Germinal center (tissue), 1 donor: ENCODE measurements around the gene UBE2QL1.

ENCODE experiments used
- DNase-seq: peaks from one replicate; pipeline ENCODE4 v3.0.0; 2012; ENCODE audit warnings: mixed read lengths, low spot score

The UBE2QL1 gene

DNA sequence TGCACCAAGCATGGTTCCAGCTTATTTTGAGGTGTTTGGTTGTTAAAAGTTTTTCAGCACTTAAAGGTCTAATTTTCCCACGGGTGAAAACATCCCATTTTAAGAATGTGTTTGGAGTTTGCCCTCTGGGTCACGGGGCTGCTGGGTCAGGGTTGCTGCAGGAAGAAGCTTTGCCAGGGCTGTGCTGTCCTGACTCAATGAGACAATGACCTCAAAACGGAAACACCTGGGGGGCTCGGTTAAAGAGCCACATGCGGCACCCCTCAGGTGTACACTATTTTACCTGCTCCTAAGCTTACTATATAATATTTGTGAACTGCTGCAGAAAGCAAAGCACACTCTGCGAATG lies 27.6 kb downstream of the UBE2QL1 start:
- no peak for DNase-seq

DNA sequence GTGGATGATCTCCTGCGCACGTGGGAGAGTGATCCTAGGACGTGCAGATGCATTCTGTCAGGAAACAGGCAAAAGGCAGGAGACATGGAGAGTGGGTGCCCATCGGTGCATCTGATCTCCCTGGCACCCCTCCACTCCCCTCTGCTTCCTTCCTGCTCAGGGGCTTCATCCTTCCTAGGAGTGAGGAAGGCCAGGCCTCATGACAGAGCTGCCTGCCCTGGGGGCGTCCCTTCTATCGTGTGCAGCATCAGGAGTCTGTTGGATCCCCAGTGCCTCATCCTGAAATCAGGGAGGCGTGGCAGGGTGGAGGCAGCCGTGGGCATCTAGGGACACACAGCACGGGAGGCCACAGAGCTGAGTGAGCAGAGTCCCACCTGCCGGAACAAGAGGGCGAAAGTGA lies 30.1 kb downstream of the UBE2QL1 start:
- no peak for DNase-seq

DNA sequence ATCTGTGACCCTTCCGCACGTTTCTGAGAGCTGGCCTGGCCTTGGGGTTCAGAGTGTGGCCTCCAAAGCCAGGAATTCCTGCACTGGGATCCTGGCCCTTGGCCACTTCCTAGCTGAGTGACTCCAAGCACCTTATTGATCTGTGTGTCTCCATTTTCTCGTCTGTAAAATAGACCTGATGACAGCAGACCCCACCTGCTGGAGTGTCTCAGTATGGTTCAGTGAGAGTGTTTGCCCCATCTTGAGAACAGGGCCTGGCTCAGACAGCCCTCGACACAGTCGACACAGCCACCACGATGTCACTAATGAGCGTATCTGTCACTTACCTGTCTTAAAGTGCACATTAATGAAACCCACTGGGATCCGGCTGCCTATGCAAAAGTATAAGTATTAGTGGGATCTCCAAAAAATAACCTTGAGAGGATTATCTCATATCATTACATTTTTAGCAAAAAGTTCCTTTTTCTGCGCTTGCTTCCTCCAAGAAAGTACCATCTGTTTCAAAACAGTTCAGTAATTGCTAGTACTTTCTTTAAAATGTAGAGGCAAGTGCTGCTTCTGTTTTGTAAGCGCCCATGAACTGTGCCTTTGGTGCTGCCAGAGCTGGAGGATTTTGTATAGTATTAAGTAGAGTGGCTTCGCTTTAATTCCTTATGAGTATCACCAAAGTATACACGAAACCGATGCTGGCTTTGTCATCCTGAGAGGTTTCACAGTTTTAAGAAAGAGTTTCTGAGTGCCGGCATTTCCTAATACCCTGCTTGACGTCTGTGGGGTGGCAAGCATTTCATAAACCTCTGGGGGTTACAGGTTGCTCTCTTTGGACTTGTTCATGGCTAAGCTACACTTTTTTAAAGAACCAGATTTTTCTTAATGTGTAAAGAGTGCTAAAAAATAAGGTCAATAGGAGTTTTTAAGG lies 31.7 kb downstream of the UBE2QL1 start:
- peak; percentile 32 for DNase-seq

DNA sequence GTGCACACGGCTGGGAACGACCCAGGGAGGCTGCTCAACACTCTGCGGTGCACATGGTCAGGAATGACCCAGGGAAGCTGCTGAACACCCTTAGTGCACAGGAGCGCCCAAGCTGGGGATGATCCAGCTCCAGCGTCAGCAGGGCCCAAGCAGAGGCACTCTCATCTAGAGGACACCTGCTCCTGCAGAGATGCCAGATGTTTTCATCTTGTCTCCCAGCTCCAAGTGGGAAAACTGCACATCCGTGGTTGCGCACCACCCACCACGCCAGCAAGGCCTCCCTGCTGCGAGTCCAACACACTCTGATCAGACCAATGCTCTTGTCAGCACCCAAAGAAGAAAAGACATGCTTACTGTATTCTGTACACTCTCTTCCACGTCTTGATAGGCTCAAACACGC lies 34.1 kb downstream of the UBE2QL1 start:
- no peak for DNase-seq

DNA sequence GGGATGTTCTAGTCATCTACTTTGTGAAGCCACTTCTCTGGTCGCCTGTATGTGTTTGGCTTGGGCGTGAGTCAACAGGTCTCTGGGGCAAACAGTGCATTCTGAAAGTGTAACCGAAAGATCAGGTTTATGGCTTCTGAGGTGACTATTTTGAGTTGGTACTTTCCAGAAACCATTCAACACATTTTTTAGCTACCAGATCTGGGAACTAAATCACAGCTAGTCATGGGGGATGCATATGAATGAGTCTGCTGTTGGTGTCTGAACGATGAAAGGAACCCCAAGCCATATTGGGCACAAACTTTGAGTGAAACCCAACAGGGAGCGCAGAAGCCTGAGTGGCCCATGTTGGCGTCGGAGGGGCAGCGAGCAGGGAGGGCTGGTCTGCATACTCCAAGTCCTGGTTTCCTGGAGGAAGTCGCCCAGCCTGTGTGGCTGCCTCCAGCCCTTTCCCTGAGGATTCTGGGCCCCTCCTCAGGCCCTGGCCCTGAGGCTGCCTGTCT lies 35.3 kb downstream of the UBE2QL1 start:
- DNase-seq, result peak; percentile 34

DNA sequence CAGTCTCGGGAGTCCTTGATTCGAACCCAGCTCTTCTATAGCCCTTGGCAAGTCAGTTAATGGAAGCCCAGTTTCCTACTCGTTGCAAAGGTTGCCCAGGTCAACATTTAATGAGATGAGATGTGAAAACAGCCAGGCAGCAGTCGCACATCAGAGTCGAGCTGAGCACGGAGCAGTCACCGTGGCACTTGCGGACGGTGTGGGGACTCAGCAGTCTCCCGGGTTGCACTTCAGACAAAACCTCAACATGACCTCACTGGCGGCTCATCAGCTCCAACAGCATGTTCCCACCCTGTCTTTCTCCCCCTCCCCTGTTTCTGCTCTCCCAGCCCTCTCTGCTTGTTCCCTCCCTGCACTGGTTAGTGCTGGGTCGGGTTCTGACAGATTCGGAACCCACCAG lies 35.8 kb downstream of the UBE2QL1 start:
- DNase-seq, result no peak

DNA sequence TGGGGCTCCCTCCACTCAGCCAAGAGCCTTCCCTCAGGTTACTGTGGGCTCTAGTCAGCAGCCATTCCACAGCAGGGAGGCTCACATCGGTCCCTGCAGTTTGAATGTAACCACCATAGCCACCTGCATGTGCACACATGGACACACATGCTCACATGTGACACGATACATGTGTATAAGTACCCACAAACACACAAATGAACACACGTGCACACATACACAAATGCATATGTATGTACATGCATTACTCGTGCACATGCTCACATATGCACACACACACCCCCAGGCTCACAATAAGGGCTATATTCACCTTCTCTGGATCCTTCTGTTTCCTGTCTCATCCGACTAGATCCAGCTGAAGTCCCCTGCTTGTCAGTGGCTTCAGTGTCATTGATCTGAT lies 36.2 kb downstream of the UBE2QL1 start:
- no peak for DNase-seq

DNA sequence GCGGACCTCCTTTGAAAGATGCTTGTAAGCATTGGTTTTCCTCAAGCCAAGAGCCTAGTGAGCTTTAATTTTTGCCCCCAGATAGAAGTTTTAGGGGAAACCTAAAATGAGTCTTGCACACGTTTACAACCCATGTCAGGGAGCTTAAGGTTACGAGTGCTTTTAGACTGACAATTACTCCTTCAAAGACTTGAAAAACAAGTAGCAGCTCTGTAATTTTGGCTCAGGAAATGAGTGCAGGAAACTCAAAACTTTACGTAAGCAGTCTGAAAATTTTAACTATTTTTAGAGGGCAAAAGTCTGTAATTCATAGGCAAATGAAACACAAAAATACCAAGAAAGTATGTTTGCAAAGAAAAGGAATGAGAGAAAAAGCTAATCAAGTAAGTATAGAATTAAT lies 36.8 kb downstream of the UBE2QL1 start:
- no peak for DNase-seq

DNA sequence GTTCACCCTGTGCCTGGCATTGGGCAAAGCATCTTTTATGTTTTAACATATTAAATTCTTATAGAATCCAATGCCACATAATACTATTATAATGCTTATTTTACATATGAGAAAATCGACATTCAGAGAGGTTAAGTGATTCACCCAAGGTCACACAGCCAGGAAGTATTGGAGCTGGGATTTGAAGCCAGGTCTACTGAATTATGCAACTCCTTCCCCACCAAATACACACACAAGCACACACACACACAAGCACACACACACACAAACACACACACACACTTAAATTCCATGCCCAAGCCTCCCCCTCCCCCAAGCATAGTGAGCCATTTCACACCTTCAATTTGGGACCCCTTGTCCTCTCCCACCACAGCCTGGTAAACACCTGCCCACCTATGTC lies 37.4 kb downstream of the UBE2QL1 start:
- DNase-seq, result no peak

DNA sequence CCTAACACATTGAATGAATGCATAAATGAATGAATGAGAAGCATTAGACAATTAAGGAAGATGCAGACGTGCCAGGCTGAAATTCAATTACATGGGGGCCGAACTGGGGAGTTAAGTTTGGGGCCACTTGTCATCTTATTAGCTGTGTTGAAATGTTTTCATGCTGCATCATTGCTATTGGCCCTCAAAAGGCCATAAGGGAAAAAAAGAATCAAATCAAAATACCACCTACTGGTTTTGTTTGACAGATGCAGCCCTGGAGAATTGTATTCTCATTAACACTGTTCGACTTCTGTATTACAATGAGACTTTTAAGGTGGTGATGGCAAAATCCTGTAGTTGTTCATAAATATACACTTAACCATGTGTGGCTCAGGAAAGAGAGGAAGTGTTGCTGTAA lies 38.4 kb downstream of the UBE2QL1 start:
- no peak for DNase-seq

DNA sequence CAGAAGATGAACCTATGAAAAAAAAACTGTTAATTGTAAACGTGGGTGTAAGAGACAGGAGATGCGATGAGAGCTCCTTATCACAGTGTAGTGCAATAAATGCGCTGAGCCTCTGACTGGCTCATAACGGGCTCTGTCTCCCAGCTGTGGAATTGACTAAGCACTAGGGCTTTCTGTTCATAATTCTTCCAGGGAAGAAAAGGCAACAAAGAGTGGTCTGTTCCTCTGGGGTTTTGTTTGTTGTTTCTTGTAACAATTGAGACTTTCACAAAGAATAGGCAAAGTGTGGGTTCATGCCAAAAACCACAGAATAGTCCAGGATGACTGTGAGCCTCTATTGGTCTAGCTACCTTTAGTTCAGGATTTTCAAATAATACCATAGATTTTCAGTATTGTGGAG lies 39.4 kb downstream of the UBE2QL1 start:
- no peak for DNase-seq

DNA sequence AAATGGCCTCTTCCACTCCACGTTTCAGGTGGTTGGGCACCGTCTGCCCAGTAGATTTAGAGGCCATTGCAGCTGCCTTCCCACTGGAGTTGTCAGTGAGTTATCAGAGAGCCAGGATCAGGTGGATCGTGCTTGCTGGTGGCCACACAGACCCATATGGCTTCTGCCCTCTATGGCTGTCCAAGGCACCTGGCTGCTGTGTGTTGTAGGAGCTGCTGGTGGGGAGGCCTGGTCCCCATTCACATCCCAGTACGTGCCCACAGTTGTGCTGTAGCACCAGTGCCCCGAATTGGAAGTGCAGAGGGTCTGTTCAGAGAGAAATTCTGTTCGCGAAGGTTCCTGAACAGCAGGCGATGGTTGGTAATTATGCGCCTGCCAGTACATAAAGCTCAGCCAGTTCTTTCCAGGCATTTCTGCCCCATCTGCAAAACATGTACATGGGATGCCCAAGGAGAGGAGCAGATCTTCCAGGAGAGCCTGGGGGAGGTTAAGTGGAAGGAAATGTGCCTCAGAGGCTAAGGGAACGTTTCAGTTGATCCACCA lies 41.1 kb downstream of the UBE2QL1 start:
- DNase-seq, result no peak

DNA sequence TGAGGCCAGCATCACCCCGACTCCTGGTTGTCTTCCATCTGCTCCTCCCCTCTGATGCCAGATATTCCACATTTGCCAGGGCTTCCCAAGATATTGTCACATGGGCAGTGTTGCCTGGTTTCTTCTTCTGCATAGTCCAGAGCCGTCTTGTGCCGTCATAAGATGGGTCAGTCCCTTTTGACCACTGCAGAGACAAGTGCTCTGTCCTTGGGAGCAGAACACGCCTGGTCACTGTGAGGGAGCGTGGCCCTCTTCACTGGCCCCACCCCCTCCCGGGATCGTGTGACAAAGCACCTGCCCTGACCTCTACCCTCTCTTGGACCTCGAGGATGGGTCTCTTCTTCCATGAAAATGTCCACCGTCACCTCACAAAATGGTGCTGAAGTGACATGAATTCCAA lies 41.6 kb downstream of the UBE2QL1 start:
- DNase-seq, result no peak

DNA sequence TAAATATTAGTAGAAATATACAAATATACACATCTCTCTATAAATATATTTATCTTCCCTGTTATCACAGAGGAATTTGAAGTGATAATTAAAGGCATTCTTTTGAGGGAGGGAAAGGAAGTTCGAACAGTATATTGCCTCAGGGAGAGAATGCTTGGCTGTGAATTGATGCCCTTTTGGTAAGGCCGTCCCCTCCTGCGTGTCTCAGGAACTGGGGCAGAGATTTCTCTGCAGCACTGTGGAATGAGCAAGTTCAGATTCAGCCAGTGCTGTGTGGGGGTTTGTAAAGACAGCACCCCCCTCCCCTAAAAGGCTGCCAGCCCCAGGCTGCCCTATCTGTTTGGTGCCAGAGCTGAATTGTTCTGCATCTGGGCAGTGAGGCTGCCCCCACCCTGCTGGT lies 42.0 kb downstream of the UBE2QL1 start:
- no peak for DNase-seq

DNA sequence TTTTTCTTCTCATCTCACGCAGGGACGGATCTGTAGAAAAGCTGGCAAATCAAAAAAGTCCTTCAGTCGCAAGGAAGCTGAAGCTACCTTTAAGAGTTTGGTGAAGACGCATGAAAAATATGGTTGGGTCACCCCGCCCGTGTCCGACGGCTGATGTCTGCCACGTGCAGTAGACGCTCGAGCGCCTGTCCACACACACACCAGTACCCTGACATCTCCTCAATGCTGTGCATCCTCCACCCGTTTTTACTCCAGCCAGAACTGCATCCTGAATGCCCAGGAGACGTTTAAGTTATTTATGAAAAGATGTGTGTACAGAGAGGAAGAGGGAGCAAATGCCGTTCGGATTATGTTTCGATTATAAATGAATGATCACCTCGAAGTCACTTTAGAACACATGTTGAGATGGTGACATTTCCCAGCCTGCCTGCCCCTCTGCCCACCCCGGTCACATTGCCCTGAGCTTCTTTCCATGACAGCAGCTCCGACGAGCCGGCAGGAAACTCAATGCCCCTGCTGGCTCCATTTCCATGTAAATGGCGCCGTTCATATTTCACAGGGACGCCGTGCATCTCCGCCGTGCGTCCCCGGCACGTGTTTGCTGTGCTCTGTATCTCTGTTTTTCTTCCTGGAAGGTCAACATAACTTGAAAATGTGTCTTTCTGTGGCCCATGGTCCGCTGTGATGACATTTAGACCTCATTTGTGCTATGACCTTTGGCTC lies 42.7 kb downstream of the UBE2QL1 start:
- DNase-seq, result no peak

DNA sequence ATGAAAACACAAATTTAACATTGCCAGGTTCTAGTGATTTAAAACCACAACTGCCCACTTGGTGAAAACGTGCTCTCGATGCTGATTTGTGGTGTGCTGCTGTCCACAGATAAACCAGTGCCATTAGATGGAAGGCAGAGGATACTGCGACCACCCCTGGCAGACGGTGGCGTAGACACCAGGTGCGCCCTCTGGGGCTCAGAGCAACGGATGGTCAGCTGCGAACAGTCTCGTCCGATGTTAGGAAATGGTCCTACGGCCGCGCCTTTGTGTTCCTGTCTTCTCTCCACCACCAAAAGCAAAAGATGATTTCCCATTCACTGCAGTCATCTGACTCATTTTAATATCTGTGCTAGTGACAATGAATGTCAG lies 43.2 kb downstream of the UBE2QL1 start:
- DNase-seq, result no peak

DNA sequence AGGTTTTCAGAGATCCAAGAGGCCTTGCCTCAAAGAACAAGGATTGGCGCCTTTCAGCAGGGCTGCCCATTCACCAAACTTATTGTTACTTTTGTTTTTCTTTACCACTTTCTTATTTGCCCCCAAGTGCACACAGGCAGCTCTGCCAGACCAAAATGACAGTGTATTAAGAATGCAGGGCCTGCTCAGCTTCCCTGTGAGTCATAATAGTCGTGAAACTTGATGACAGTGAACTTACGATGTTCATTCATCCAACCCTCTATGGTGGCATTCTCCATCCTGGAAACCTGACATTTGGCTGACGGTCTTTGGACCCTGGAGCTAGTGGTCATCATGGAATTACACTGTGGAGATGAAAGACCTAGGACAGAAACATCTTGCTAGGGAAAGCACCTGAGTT lies 44.3 kb downstream of the UBE2QL1 start:
- DNase-seq, result no peak

DNA sequence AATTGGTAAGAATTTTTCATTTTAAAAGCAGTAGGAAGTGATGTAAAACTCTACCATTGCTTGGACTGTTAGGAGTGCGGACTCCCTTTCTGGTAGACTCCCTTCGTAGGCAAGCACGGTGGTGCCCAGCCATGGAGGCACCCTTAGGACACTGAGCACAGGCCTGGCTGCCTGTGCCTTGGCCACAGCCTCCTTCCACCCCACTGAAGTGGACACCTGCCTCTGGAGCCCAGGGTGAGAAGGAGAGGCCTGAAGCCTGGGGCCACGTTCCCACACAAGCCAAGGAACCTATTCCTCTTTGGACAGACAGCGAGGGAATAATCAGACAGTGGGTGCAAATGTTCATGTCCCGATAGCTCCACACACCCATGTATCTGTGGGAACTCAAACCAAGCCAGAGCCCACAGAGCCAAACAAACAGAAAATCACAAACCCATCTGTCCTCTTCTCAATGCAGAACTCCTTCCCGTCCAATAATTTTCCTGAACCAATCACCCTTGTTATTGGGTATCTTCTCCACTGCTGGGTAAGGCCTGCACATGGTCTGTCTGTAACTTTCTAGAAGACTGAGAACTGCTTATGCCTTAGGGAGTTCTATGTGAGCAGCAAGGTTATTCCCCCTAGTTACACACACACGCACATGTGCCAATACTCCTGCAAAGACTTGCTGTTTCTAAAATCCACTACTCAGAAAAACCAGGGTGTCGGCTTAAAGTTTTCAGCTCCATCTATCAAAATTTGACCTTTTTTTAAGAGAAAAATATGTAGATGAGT lies 45.2 kb downstream of the UBE2QL1 start:
- DNase-seq, result no peak

DNA sequence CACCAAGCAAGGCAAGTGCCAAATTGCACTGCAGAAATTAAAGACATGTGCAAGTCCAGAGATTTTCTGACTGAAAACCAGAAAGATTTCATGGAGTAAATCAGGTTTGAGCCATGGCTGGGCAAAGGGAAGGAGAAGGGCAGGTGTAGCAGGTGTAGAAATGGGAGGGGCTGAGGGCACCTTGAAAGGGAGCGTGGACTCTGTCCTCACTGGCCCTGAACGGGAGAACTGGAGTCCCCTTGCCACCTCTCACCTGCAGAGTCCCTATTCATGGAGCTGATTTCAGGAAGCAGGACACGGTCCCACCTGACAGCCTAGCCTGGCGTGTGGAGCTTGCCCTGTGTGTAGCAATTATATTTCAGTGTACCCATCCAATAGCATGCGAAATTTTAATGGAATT lies 46.3 kb downstream of the UBE2QL1 start:
- DNase-seq, result no peak

DNA sequence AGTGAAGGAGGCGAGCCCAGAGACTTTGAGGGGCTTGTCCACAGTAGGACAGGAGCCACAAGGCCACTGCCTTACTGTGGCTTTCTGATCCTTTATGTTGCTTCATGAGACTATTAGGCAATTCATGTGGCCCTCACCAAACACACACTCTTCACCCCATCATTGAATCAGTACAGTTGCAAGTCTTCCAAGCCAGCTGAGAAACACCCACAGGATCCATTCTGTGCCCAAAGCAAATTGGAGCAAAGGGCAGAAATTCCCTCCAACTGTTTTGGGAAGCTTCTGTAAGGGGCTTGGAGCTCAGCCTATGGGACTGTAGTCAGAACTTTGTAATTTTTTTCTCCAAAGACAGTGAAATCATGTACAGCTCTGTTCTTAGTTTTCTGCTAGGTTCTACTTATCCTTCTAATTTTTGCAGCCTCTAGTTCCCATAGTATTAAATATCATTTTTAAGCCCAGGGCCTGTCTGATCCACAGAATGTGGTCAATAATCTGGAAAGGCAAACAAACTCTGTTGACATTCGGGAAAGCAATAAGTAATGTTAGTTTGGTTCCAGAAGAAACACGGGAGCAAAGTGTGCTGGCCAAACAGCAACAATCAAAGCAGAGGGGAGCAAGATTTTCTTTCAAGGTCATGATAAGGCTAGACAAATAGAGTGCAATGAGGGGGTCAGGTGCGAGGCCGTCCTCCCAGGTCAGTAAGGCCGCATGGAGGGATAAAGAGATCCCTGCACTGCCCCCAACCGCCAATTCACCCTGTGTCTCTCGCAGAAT lies 47.0 kb downstream of the UBE2QL1 start:
- DNase-seq, result no peak

DNA sequence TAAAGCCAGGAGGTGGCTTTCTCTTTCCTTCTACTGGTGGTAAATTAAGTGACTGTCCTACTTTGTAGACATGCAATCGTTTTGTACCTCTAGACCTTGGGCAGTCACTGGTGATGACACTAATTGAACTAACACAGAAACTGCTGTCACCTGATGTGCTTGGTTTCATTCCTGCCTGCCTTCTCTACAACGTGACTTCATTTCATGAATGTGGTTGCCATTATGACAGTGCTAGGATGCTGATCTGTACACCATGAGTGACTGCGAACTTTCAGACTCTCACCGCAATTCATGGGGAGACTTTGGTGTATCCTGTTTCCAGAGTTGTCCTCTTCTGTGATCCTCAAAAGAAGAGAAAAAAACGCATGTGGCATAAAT lies 47.5 kb downstream of the UBE2QL1 start:
- DNase-seq, result no peak

DNA sequence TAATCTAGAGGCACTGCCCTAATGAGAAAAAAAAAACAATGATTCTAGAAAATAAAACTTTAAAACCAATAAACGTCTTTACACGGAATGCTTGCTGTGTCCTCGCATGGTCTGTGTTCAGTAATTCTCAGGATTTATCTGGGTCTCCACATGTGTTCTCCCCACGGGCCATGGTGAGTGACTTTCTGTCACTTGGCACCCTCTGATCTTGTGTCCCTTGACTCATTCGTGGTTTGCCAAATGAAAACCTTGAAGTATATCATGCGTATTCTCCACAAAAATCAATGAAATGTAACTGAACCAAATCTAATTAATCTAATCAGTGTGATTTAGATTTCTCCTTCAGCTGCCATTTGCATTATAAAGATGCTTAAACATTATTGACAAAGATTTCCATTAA lies 48.0 kb downstream of the UBE2QL1 start:
- no peak for DNase-seq
